Testis (tissue), 2 donors: Measurements from ENCODE around the gene CLVS2.

ENCODE experiments used
- CTCF ChIP-seq, 3 experiments: fragments of 450-650 bp in 2 of 3; fragments of 200-600 bp in 1 of 3; sonication (generic) in 1 of 3; IDR thresholded peaks; one replicate each; pipeline ENCODE4 v1.5.1; 2016 to 2019; ENCODE audit warnings: antibody characterized with exemption in 3 of 3, mild to moderate bottlenecking in 2 of 3, moderate library complexity in 1 of 3
- POLR2A ChIP-seq: fragments of 450-650 bp; IDR thresholded peaks from one replicate; pipeline ENCODE4 v1.6.1; 2017; ENCODE audit warnings: antibody characterized with exemption, mild to moderate bottlenecking, moderate library complexity

- TF ChIP-seq POLR2A, result no peak
- no peak for TF ChIP-seq CTCF (IDR thresholded peaks at IDR 0.05)
Measured at GRCh38 chr6:123118811-123119210, 122.8 kb downstream of the CLVS2 start.
